T-helper 1 cell treated with Interleukin-12 subunit alpha and Interleukin-12 subunit beta and Interleukin-4 antibody, amounts not matched to agents 30 μg/mL and 1 μg/mL, for 36 hours (primary cell): ENCODE measurements around the gene PRKN.

Source experiments
- H3K27ac Mint-ChIP-seq: one replicate; pipeline ENCODE4 v1.8.0; 2021; ENCODE audit warnings: mild to moderate bottlenecking, mixed read lengths
- H3K27me3 Mint-ChIP-seq: one replicate; pipeline ENCODE4 v1.8.0; 2021; ENCODE audit warnings: low read depth, mixed read lengths
- H3K36me3 Mint-ChIP-seq: one replicate; pipeline ENCODE4 v1.8.0; 2021; ENCODE audit warnings: low read depth, mixed read lengths
- H3K4me1 Mint-ChIP-seq: one replicate; pipeline ENCODE4 v1.8.0; 2021; ENCODE audit warnings: low read depth, mixed read lengths
- H3K4me3 Mint-ChIP-seq: one replicate; pipeline ENCODE4 v1.8.0; 2021; ENCODE audit warnings: mild to moderate bottlenecking, moderate library complexity, mixed read lengths
- H3K9me3 Mint-ChIP-seq: one replicate; pipeline ENCODE4 v1.8.0; 2021; ENCODE audit warnings: mixed read lengths

PRKN gene

DNA sequence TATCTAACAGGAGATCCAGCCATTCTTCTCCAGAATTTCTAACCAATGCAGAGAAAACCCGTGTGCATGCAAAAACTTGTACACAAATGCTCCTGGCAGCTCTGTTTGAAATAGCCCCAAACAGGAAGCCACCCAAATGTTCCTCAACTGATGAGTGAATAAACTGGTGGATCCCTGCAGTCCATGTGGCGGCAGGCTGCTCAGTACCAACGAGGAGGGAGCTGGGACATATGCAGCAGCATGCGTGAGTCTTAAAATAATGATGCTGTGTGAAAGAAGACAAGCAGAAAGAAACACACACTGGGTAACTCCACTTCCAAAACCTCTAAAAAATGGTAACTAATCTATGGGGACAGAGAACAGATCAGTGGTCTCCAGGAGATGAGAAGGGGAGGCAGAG, 911.6 kb downstream of the PRKN start:
- H3K9me3 Mint-ChIP-seq: no peaks in the 10 kb centered on the region
- H3K4me1 Mint-ChIP-seq: no peaks in the 10 kb centered on the region
- no peaks in the 10 kb centered on the region for H3K36me3 Mint-ChIP-seq
- no peak overlapping the region for H3K27ac Mint-ChIP-seq
- no peak overlapping the region for H3K4me3 Mint-ChIP-seq
- no peaks in the 10 kb centered on the region for H3K27me3 Mint-ChIP-seq

DNA sequence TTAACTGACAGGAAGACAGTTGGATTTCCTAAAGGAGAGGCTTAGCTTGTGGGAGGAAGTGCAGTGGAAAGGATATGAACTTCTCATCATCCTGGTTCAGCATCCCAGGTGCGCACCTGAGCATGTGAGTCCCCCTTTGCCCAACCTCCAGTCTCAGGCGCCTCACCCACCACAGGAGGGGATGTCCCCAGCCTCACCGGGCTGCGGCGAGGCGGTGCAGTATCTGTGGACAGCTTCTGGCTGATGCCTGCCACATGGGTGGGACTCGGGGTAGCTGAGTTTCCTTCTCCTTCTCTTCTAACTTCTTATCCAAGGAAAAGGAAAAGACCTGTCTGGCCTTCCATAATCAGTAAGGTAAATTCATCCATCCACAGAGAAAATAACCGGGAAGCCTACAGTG, 914.4 kb downstream of the PRKN start:
- Mint-ChIP-seq H3K4me3 (no peak overlapping the region), H3K9me3 (no peaks in the 10 kb centered on the region), H3K36me3 (no peaks in the 10 kb centered on the region), H3K27ac (no peak overlapping the region), H3K4me1 (no peaks in the 10 kb centered on the region), H3K27me3 (no peaks in the 10 kb centered on the region)

DNA sequence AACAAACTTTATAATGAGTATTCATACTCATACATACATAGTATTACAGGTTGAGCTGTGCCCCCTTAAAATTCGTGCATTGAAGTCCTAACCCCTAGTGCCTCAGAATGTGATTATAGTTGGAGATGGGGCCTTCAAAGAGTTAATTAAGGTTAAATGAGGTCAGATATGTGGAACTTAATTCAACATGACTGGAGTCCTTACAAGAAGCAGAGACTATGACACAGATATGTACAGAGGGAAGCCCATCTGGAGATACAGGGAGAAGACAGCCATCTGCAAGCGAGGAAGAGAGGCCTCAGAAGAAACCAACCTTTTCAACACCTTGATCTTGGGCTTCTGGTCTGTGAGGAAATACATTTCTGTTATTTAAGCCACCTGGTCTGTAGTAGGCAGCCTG, 917.6 kb downstream of the PRKN start:
- Mint-ChIP-seq H3K4me3 (no peak overlapping the region), H3K36me3 (no peaks in the 10 kb centered on the region), H3K27me3 (no peaks in the 10 kb centered on the region), H3K9me3 (no peaks in the 10 kb centered on the region), H3K27ac (no peak overlapping the region), H3K4me1 (no peaks in the 10 kb centered on the region)

DNA sequence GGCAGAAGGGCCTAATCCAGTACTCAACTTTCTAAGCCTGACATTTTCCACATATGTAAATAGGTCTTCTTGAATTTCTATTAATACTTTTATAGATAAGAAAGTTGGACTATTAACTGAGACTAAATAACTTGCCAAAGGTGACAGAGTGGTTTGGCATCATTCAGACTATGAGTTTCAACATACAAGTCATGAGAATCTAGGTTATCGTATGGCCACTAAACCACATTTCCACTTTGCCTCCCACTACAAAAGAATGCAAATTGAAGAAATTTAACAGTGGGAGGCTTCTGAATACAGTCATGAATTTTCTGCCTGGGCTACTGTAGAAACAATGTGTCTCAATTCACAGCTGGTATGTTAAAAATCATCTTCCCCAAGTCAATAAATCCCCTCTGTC, 922.7 kb downstream of the PRKN start:
- Mint-ChIP-seq H3K27ac (no peak overlapping the region), H3K9me3 (no peaks in the 10 kb centered on the region), H3K27me3 (no peaks in the 10 kb centered on the region), H3K4me1 (no peaks in the 10 kb centered on the region), H3K36me3 (no peaks in the 10 kb centered on the region), H3K4me3 (no peak overlapping the region)

DNA sequence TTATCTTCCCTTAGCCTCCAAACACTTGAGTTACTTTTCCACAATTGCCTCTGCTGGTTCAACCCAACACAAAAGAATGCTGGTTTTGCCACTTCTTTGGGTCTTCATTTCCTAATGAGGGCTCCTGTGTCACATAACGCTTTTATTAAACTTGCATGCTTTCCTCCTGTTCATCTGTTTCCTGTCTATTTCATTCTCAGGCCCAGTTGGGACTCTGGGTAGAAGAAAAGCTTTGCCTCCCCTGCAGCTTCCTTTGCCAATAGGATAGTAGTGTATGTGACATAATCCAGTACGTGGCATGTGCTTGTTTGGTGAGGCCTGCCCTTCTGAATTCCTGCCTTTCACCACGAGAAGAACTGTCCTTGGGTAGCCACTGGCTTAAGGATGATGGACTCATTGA, 924.4 kb downstream of the PRKN start:
- Mint-ChIP-seq H3K4me1 (no peaks in the 10 kb centered on the region), H3K4me3 (no peak overlapping the region), H3K27ac (no peak overlapping the region), H3K27me3 (no peaks in the 10 kb centered on the region), H3K9me3 (no peaks in the 10 kb centered on the region), H3K36me3 (no peaks in the 10 kb centered on the region)

DNA sequence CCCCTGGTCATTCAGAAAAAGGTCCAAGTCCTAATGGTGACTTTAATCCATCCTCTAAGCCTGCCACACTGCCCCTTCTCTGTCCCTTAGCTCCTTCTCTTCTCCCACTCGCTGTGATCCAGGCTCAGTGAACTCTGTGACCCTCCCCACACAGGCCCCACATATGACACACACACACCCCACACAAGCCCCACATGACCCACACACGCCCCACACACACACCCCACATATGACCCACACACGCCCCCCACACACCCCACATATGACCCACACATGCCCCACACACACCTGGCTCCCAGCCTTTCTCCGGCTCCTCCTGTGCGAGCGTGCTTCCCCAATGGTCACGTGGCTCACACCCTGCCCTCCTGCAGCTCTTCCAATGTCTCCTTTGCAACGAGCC, 925.3 kb downstream of the PRKN start:
- no peaks in the 10 kb centered on the region for H3K9me3 Mint-ChIP-seq
- H3K27ac Mint-ChIP-seq: no peak overlapping the region
- no peak overlapping the region for H3K4me3 Mint-ChIP-seq
- no peaks in the 10 kb centered on the region for H3K27me3 Mint-ChIP-seq
- no peaks in the 10 kb centered on the region for H3K36me3 Mint-ChIP-seq
- H3K4me1 Mint-ChIP-seq: no peaks in the 10 kb centered on the region

DNA sequence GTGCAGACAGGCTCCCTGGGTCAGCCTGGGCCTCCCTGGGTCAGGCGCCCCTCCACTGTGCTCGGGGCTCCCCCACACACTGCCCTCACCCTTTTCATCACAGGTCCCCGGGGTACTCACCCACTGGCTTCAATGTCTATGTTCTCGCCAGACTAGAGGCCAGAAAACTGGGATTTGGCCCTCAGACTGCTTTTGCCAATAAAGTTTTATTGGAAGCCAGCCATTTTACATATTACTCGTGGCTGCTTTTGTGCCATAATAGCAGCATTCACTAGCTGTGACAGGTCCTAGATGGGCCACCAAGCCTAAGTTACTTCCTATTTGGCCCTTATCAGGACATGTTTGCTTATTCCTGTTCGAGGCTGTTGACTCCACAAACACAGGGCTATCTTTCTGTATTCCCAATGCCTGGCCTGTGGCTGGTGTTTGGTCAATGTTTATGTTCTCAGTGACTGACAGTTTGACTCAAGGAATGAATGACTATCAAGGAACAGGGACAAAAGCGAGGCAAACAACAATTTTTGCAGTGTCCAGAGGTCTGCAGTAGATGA, 928.6 kb downstream of the PRKN start:
- no peaks in the 10 kb centered on the region for H3K9me3 Mint-ChIP-seq
- H3K36me3 Mint-ChIP-seq: no peaks in the 10 kb centered on the region
- H3K27ac Mint-ChIP-seq: no peak overlapping the region
- H3K4me1 Mint-ChIP-seq: no peaks in the 10 kb centered on the region
- H3K27me3 Mint-ChIP-seq: no peaks in the 10 kb centered on the region
- H3K4me3 Mint-ChIP-seq: no peak overlapping the region

DNA sequence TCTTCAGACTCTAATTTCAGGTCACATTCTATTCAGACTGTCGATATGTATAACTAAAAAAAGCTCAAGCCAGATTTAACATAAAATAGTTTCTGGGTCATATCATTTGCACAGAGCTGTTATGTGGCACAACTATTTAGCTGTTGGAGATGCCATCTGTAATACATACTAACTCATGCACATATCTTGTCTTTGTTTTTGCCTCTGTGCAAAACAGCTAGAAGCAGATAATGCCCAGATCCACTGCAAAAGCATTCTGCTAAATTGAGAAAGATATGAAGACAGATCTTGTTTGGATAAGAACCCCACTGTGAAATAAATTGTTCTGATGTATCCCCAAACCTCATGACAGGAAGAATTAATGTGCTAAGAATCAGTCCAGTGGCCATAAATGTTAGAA, 930.9 kb downstream of the PRKN start:
- Mint-ChIP-seq H3K36me3 (no peaks in the 10 kb centered on the region), H3K4me3 (no peak overlapping the region), H3K4me1 (no peaks in the 10 kb centered on the region), H3K27ac (no peak overlapping the region), H3K9me3 (no peaks in the 10 kb centered on the region), H3K27me3 (no peaks in the 10 kb centered on the region)

DNA sequence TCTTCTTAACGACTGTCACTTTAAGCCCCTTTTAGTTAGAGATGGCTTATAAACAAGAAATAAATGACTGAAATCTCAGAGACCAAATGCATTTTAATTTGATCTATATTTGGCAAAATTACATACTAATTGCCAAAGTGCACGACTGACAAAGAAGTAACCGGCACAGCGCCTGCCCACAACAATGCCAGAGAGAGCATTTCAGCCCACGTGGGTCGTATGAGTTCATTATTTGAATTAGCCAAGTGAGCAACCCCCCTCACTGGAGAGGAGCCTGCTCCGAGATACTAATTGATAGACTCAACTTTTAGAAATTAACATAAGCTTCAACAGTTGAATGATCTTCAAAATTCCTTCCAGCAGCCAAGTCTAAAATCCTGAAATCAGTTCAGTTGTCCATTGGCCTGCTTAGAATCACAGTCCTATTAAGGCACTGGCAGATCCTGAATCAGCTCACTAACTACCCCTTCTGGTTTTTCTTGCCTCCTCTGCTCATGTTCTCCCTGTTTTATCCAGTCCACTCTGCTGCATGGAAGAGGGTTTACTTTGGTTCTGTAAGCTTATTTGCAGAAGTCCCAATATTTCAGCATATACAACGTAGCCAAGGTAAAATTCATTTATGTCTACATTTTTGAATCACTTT, 934.6 kb downstream of the PRKN start:
- H3K4me3 Mint-ChIP-seq: no peak overlapping the region
- peaks cover 3% of the 10 kb centered on the region for H3K9me3 Mint-ChIP-seq
- H3K27ac Mint-ChIP-seq: no peak overlapping the region
- no peaks in the 10 kb centered on the region for H3K27me3 Mint-ChIP-seq
- no peaks in the 10 kb centered on the region for H3K36me3 Mint-ChIP-seq
- no peaks in the 10 kb centered on the region for H3K4me1 Mint-ChIP-seq

DNA sequence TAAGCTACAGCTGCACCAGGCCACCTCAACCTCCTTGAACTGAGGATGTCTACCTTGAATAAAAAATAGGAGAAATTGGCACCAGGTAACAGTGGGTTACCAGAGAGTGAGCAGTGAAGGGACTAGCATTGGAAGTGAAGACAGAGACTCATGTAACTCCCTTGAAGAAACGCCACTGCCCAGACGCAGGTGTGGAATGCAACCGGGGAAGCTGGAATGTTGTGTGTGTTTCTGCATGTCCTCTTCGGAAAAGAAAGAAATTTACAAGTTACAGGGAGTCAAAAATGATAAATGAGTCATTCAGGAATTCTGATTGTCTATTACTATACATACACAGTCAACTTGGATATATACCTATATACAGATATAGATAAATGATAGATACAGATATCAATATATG, 939.0 kb downstream of the PRKN start:
- peaks cover 3% of the 10 kb centered on the region for H3K9me3 Mint-ChIP-seq
- H3K36me3 Mint-ChIP-seq: no peaks in the 10 kb centered on the region
- no peak overlapping the region for H3K4me3 Mint-ChIP-seq
- H3K27me3 Mint-ChIP-seq: no peaks in the 10 kb centered on the region
- H3K27ac Mint-ChIP-seq: no peak overlapping the region
- H3K4me1 Mint-ChIP-seq: no peaks in the 10 kb centered on the region

DNA sequence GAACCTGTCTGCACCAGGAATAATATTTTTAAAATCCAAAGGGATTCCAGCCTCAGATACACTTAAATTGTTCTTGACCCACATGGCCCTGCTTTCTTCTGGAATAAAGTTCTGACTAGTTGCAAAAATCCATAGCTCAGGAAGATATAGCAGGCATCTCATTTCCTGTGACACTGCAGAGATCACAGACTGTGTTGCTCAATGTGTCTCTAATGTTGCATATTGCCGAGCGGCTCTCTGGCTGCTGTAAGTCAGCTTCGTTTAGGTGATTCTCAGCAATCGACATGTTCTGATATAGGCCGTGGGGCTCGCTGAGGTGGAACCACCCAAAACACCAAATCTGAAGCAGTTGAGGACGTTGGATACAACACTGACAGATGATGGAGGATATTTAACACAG, 955.4 kb downstream of the PRKN start:
- Mint-ChIP-seq H3K4me3 (no peak overlapping the region), H3K9me3 (no peaks in the 10 kb centered on the region), H3K36me3 (no peaks in the 10 kb centered on the region), H3K4me1 (no peaks in the 10 kb centered on the region), H3K27me3 (no peaks in the 10 kb centered on the region), H3K27ac (no peak overlapping the region)

DNA sequence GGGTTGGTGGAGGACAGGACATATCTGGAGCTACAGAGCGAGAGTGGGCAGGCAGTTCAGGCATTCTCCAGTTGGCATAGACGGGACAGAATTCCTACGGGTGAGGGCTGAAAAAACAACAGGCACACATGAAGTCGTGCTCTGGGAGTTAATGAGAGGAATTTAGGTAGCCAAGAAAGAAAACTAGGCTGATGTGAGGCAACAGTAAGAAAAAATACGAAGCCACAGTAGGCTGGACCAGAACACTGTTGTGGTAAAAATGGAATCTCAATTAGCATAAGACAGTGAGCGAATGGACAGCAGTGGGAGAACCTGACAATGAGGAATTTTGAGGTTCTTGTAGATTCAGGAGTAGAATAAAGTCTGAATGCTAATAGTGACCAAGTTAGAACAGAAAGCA, 965.6 kb downstream of the PRKN start:
- no peak overlapping the region for H3K27ac Mint-ChIP-seq

DNA sequence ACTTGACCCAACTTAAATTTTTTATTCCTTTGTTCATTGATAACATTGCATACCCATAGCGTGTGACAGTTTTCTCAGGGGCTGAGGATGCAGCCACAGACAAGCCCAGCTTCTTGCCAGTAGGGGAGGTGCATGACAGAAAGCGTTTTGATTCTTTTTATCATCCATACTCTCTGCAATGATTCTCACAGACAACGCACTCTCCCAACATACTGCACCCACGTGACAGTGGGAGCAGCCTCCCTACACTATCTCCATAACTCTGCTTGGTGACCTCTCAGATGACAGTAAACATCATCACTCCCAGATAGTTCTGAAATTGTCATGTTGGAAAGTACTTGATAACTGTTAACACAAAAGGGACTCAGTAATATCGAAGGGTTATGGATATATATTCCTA, 972.5 kb downstream of the PRKN start:
- no peak overlapping the region for H3K4me3 Mint-ChIP-seq
- H3K27me3 Mint-ChIP-seq: no peaks in the 10 kb centered on the region
- no peaks in the 10 kb centered on the region for H3K9me3 Mint-ChIP-seq
- no peaks in the 10 kb centered on the region for H3K4me1 Mint-ChIP-seq
- no peaks in the 10 kb centered on the region for H3K36me3 Mint-ChIP-seq
- H3K27ac Mint-ChIP-seq: no peak overlapping the region

More for the DNA sequence above, 965.6 kb downstream of the PRKN start:
- no peaks in the 10 kb centered on the region for H3K27me3 Mint-ChIP-seq
- no peak overlapping the region for H3K4me3 Mint-ChIP-seq
- H3K9me3 Mint-ChIP-seq: no peaks in the 10 kb centered on the region
- H3K4me1 Mint-ChIP-seq: no peaks in the 10 kb centered on the region
- H3K36me3 Mint-ChIP-seq: no peaks in the 10 kb centered on the region

DNA sequence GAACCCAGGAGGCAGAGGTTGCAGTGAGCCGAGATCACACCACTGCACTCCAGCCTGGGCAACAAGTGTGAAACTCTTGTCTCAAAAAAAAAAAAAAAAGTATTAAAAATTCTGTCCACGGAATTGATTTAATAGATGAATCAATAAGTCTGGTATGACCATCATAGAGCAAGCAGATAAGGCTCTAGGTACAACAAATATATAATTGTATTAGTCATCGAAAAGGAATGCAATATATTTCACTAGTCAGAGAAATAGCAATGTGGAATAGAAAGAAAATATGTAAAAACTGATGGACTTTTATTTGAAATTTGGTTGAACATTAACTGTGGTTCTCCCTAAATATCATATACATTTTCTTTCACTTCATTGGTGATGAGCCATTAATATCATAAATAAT, 976.9 kb downstream of the PRKN start:
- no peaks in the 10 kb centered on the region for H3K36me3 Mint-ChIP-seq

DNA sequence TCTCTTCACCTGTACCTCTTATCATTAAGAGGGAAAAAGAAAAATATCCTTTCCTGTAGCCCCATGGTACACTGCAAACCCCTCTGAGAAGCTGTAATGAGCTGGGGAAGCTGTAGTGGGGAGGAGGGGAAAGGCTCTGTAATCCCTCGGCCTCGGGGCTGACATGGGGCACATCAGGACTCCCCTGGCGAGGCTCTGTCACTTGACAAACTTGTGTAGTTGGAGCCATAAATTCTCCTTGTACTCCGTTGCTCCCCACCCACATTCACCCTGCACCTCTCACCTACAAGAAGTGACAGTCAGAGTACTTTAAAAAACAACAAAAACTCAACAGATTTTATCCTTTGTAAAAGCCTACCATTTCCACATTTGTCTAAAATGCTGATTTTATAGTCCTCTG, 978.0 kb downstream of the PRKN start:
- no peaks in the 10 kb centered on the region for H3K36me3 Mint-ChIP-seq
- no peak overlapping the region for H3K27ac Mint-ChIP-seq
- H3K4me1 Mint-ChIP-seq: peaks cover 2% of the 10 kb centered on the region
- no peaks in the 10 kb centered on the region for H3K9me3 Mint-ChIP-seq
- H3K27me3 Mint-ChIP-seq: no peaks in the 10 kb centered on the region
- H3K4me3 Mint-ChIP-seq: no peak overlapping the region

More for the DNA sequence above, 976.9 kb downstream of the PRKN start:
- Mint-ChIP-seq H3K27me3 (no peaks in the 10 kb centered on the region), H3K27ac (no peak overlapping the region), H3K4me1 (peaks cover 2% of the 10 kb centered on the region), H3K9me3 (no peaks in the 10 kb centered on the region), H3K4me3 (no peak overlapping the region)
